HG03460 (cell line): Measurements from ENCODE around the gene OR2G3.

Experiments used
- ATAC-seq: cut with Tn5 transposase; IDR thresholded peaks from one replicate; pipeline ENCODE4 v1.9.1; 2021; ENCODE audit not compliant: unreplicated experiment

OR2G3 gene

GRCh38 chr1:247605286-247605685 lies at the start of gene OR2G3:
Gene OR2G3, plus strand, starts transcription at chr1:247605586. Its CDS starts 0 bp downstream, at chr1:247605586.
- no peak for ATAC-seq

GRCh38 chr1:247557926-247558674 lies 47.3 kb upstream of the OR2G3 start:
- ATAC-seq, result no peak

DNA sequence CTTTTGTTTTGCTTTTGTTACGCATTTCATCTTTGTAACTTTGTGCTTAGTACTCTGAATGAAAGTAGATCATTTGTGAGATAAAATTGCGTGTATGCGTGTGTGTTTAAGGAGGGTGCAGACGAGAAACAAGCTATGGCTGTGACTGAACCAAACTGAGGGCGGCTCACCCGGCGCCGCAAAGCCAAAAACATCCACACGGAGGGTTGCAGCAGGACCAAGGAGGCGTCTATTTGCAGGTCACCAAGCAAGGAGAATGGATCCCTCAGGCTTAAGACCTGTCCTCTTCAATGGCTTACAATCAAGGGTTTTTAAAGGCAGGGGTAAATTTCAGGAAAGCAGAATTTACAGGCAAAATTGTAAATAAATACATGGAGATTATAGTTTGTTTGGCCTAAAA lies 43.7 kb upstream of the OR2G3 start:
- no peak for ATAC-seq

DNA sequence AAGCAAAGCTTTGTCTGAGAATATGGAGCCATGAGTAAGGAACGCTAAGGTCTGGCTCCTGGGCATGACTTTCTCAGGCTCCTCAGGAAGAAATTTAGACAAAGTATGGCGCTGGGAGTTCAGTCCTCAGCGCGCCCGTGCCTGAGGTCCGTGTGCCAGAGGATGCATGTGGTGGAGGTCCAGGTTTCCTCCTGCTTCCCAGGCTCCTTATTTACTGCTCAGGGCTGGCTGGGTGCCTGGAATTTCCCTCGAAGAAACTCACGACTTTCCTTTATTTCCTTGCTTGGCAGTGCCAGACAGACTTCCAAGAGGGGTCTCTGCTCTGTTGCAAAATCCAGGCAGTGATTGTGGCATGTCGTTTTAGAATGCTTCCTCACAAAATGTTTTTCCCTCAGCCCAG lies 43.2 kb upstream of the OR2G3 start:
- no peak for ATAC-seq

GRCh38 chr1:247574236-247574635 lies 31.1 kb upstream of the OR2G3 start:
- no peak for ATAC-seq

DNA sequence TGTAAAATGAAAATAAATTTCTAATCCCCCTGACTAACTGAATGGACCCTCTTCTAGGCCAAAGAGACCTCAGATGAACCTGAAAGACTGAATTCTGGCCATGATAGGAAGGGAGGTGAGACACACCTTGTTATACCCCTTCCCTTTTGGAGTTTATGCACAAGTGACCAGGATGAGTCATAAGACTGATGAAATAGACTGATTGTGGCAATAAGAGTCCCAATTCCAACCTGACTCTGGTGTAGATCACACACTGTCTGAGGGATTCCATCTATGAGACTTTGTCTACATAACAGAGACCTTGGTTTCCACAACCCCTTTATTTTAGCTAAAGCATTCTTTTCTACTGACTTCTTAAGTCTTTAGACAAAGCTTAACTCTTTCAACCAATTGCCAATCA lies 30.7 kb upstream of the OR2G3 start:
- no peak for ATAC-seq

- no peak for ATAC-seq
Measured at GRCh38 chr1:247576514-247576913, 28.9 kb upstream of the OR2G3 start.

GRCh38 chr1:247578946-247579460 lies 26.4 kb upstream of the OR2G3 start:
- no peak for ATAC-seq

- no peak for ATAC-seq
Measured at GRCh38 chr1:247588060-247588459, 17.3 kb upstream of the OR2G3 start, which contains the start of gene OR2G2. Gene OR2G2, plus strand, starts transcription at chr1:247588360. Its CDS starts 0 bp downstream, at chr1:247588360.

- no peak for ATAC-seq
Measured at GRCh38 chr1:247613405-247613804, 8.0 kb downstream of the OR2G3 start.

DNA sequence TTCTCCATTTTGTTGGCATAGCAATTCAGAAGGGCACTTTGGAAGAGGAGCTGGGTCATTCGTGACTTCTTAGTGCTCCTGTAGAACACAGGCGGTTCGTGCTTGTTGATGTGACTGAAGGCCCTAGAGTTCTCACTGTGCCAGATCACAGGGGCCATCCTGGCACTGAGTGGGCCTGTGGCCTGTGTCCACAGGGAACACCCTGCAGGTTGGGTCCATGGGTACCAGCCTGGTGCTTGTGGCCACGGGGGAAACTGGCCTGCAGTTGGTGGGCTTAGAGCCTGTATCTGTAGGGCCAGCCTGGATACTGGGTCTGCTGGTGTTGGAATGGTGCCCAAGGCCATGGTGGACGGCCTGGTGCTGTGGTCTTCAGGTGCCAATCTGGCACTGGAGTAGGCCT lies 9.2 kb downstream of the OR2G3 start:
- no peak for ATAC-seq

- ATAC-seq, result no peak
Measured at GRCh38 chr1:247627951-247628350, 22.6 kb downstream of the OR2G3 start.

DNA sequence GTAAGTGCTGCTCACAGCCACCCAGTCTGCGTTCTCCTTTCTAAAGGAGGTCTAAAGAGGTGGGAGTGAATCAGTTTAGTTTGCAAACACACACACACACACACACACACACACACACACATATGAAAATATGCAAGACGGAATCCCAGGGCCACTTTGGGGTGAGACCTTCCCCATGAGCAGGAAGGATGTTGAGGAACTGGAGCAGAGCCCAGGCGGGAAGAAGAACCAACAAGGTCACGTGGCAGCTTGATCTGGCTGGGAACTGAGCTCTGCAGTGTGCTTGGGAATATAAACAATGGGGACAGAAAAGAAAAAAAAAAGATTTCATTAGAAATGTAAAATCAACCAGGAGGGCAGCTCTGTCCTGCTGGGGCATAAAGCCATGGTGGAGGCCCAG lies 32.6 kb downstream of the OR2G3 start:
- no peak for ATAC-seq

- no peak for ATAC-seq
Measured at GRCh38 chr1:247638781-247639180, 33.4 kb downstream of the OR2G3 start.

DNA sequence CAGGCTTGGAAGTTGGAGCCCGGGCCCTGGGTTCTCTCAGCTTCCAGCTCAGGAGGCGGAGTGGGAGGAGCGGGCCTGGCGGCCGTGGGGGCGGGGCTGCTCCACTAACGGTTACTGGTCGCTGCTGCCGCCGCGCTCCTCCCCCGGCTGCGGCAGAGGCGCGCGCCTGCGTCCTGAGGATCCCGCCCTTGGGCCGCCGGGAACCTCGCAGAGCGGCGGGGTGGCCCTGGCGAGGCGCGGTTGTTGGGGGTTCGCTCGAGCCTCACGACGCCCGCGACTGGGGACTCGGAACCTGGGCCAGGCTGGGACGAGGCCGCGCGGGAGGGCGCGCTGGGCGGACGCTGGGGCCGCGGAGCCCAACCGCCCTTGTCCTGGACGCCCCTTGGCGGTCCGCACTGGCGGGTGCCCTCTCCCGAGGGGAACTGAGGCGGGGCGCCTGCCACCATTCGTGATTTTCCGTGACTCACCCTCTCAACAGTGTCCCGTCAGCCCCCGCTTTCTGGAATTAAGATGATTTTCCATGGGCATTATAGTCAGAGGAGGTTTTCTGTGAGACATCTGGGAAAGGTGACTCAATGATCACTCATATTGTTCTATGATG lies 34.1 kb downstream of the OR2G3 start:
- no peak for ATAC-seq

DNA sequence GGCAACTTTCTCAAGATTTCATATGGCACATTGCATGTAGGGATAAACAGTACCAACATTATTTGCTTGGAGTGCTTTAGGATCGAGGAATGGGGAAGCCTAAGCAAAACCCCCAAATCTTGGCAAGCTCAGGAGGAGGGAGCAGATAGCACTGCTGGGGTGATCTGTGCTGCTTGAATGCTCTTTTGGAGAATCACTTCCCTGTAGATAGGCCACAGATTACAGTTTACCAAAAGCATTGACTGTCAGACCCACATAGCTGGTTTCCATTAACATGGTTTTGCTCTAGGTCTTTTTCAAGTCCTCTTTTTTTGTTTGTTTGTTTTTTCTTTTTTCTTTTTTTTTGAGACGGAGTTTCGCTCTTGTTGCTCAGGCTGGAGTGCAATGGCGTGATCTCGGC lies 37.4 kb downstream of the OR2G3 start:
- no peak for ATAC-seq

DNA sequence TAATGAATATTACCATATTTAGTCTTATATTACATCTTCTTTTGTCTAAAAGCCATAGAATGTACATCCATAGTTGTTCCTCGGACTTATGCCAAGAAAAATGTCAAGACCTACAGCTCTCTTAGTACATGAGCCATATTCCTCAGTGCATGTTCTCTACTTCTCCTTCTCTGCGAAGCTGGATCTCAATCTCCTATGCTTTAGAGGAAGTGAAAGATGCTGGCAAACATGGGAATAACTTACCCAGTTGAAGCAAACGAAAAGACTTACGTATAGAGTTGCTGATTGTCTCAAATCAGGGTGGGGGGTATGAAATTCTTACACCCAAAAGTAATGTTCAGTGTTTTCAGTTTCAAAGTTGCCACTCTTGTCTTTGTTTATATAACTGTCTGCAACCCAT lies 41.5 kb downstream of the OR2G3 start:
- no peak for ATAC-seq

- ATAC-seq, result no peak
Measured at GRCh38 chr1:247647864-247648263, 42.5 kb downstream of the OR2G3 start.

DNA sequence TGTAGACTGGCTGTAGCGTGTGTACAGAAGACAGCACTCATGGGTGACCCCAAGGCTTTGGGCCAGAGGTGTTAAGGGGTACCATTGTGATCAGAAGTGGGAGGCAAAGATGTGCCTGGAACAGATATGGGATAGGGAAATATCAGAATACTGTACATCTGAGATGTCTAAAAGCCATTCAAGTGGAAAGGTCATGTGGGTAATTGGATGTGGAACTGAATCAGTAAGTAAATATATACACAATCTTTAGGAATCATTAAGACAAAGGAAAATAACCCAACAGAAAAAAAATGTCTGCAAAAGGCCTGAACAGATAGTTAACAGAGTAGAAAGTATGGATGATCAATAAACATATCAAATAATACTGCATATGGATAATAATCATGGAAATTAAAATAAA lies 47.7 kb downstream of the OR2G3 start:
- ATAC-seq, result no peak
